GM13977 (cell line): ENCODE measurements around the gene POLR3A.

Experiments used
- DNase-seq: peaks from one replicate; pipeline ENCODE4 v3.0.0; 2012; ENCODE audit warnings: low spot score
- in situ Hi-C: fragments of 300-500 bp; cut with MboI; formaldehyde crosslinking; loops from one replicate; pipeline ENCODE4 v1.12.0; 2022; ENCODE audit warnings: low sequenced_read_pairs, low pct_unique_long_range_greater_than_20kb, mixed read lengths, inconsistent platforms; ENCODE audit not compliant: unreplicated experiment
- TF ChIP-seq, protein P1 (sequence below): IDR thresholded peaks from 2 replicates; pipeline ENCODE4 v1.5.1; 2012; ENCODE audit warnings: mild to moderate bottlenecking, control low read depth; ENCODE audit not compliant: insufficient read depth; ENCODE audit errors: extremely low read depth, missing control alignments

The POLR3A gene

DNA sequence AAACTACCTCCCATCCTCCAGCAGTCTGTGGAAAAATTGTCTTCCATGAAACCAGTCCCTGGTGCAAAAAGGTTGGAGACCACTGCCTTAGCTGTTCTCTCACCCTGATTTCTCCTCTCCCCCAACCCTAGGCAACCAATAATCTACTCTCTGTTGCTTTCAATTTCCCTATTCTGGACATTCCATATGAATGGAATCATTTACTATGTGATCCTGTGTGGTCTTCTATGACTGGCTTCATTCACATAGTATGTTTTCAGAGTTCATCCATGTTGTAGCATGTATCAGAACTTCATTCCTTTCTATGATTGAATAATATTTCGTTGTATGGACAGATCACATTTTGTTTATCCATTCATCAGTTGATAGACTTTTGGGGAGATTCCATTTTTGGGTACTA is 64.5 kb downstream of the POLR3A start:
- in situ Hi-C loops, result no loop called here
- DNase-seq, result no peak
- TF ChIP-seq, protein P1, sequence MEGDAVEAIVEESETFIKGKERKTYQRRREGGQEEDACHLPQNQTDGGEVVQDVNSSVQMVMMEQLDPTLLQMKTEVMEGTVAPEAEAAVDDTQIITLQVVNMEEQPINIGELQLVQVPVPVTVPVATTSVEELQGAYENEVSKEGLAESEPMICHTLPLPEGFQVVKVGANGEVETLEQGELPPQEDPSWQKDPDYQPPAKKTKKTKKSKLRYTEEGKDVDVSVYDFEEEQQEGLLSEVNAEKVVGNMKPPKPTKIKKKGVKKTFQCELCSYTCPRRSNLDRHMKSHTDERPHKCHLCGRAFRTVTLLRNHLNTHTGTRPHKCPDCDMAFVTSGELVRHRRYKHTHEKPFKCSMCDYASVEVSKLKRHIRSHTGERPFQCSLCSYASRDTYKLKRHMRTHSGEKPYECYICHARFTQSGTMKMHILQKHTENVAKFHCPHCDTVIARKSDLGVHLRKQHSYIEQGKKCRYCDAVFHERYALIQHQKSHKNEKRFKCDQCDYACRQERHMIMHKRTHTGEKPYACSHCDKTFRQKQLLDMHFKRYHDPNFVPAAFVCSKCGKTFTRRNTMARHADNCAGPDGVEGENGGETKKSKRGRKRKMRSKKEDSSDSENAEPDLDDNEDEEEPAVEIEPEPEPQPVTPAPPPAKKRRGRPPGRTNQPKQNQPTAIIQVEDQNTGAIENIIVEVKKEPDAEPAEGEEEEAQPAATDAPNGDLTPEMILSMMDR, result no peak

DNA sequence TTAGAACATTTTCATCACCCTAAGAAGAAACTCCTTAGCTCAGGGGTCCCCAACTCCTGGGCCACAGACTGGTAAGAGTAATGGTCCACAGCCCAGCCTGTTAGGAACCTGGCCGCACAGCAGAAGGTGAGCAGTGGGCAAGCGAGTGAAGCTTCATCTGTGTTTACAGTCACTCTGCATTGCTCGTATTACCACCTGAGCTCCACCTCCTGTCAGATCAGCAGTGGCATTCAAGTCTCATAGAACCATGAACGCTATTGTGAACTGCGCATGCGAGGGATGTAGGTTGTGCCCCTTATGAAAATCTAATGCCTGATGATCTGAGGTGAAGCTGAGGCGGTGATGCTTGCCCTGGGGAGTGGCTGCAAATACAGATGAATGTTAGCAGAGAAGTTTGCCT is 65.4 kb downstream of the POLR3A start:
- TF ChIP-seq, protein P1, result no peak
- in situ Hi-C loops, result no loop called here
- no peak for DNase-seq

DNA sequence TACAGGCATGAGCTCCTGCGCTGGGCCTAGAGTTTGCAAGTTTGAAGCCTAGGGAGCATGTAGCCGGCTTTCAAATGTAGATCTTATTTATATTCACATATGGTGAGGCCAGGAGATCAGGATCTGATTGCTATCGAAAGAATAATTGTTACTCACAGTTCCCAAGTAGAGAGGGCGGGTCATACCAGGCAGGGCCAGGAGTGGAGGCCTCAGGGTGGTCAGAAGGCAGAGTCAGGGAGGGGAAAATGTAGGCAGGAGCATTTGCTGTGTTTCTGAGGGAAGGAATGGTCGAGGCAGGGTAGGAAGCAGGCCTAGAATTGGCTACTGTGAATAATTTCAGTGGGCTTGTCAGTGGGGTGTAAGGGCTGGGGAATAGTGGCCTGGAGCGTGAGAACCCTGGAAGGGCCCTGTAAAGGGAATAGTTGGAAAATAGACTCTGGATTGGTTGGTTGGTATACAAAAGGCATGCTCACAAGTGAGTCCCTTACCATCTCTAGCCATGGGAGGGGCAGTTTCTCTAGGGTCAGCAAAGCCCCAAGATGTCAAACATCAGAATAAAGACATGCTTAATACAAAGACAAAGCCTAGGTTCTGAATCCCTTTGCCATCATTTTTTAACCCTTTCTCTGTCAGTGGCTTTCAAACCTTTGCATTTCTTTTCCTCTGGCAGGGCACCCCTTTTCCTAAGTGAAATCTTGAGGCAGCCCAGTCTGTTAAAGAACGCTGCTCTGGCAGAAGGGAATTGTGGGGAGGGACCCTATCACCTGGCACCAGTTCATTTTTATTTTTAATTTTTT is 66.8 kb downstream of the POLR3A start:
- TF ChIP-seq, protein P1, result no peak
- no peak for DNase-seq
- in situ Hi-C loops, result no loop called here

DNA sequence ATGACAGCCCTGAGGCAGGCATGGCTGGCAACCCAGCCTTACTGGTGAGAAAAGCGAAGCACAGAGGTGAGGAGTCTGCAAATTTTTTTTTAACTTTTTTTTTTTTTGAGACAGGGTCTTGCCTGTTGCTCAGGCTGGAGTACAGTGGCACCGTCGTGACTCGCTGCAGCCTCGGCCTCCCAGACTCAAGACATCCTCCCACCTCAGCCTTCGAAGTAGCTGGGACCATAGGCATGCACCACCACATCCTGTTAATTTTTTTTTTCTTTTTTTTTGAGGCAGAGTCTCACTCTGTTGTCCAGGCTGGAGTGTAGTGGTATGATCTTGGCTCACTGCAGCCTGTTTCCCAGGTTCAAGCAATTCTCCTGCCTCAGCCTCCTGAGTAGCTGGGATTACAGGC is 67.6 kb downstream of the POLR3A start:
- in situ Hi-C loops, result no loop called here
- TF ChIP-seq, protein P1, result no peak
- no peak for DNase-seq

DNA sequence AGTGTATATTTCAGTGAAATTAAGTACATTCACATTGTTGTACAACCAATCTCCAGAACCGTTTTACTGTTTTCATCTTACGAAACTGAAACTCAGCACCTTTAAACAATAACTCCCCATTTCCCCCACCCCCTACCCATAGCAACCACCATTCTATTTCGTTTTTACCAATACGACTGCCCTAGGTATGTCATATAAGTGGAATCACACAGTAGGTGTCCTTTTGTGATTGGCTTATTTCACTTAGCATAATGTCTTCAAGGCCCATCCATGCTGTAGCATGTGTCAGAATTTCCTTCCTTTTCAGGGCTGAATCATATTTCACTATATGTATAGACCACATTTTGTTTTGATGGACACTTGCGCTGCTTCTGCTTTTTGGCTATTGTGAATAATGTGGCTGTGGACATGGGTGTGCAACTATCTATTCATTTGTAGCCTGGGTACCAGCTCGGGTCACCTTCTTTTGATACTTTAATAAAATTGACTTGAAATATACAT is 68.4 kb downstream of the POLR3A start:
- in situ Hi-C loops, result no loop called here
- TF ChIP-seq, protein P1, result no peak
- no peak for DNase-seq

DNA sequence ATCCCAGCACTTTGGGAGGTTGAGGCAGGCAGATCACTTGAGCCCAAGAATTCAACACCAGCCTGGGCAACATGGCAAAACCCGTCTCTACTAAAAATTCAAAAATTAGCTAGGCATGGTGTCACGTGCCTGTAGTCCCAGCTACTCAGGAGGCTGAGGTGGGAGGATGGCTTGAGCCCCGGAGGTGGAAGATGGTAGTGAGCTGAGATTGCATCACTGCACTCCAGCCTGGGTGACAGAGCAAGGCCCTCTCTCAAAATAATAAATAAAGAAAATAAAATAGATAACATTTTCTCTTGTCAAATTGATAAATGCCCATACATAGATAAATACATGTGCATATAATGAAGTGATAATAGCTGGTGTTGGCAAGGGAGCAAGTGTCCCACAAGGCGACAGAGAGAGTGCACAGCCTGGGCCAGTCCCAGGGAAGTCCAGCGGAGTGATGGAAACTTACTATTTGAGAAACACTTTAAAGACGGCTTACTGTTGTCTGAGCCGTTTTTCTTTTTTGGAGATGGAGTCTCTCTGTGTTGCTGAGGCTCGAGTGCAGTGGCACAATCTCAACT is 69.3 kb downstream of the POLR3A start:
- TF ChIP-seq, protein P1, result no peak
- in situ Hi-C loops, result no loop called here
- no peak for DNase-seq
